Measurements from ENCODE around the gene DLK1.

The DLK1 gene

GRCh38 chr14:100777818-100778525 is 51.3 kb downstream of the DLK1 start:
- no peak for DNase-seq (ENCODE audit: low read depth)

- no peak for DNase-seq (ENCODE audit: low read depth)
These were observed 51.8 kb downstream of the DLK1 start for GRCh38 chr14:100778526-100778882.

- no peak for DNase-seq (ENCODE audit: low read depth)
These were observed 52.4 kb downstream of the DLK1 start for GRCh38 chr14:100778951-100779690.

DNA sequence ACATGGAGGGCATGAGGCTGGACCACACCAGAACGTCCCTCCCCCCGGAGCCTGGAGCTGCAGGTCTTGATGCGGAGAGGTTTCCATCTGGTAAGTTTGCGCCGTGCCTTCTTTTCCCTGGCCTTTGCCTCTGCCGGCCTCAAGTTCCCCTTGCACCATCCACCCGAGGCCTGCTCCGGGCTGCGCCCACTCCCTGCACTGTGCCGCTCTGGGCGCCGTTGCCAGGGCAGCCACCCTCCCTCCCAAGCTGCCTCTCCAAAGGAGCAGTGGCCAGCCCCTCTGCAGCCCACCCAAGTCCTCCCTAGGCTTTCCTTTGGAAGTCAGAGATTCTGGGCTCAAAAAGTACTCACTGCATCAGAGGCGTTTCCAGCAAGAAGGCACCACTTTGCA is 53.0 kb downstream of the DLK1 start:
- DNase-seq (ENCODE audit: low read depth) = no peak

DNA sequence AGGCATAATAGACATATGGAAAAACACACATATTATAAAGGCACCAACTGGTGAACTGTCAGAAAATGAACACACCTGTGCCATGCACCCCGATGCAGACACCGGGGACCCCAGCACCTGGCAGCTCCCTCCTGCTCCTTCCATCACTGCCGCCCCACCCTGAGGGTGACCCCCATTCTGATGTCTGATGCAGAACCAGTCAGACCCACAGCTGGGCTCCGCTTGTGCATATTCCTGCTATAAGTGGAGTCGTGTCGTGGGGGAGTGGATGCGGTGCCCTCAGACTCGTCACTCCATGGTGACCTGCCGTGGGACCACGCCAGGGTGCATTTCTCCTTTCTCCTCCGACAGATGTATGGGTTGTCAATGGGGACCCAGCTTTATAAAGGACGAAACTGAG is 53.6 kb downstream of the DLK1 start:
- no peak for DNase-seq (ENCODE audit: low read depth)

- DNase-seq (ENCODE audit: low read depth) = no peak
These were observed 54.1 kb downstream of the DLK1 start for GRCh38 chr14:100780646-100781355.

DNA sequence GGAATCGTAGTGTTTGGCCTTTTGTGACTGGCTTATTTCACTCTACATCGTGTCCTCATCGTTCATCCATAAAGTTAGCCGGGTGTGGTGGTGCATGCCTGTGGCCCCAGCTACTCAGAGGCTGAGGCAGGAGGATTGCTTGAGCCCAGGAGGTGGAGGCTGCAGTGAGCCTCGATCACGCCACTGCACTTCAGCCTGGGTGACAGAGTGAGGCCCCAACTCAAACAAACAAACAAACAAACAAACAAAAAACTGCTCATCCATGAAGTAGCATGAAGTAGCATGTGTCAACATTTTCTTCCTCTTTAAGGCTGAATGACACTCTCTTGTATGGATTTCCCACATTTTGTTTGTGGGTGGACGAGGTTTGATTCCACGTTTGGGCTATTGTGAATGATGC is 55.3 kb downstream of the DLK1 start:
- no peak for DNase-seq (ENCODE audit: low read depth)

DNA sequence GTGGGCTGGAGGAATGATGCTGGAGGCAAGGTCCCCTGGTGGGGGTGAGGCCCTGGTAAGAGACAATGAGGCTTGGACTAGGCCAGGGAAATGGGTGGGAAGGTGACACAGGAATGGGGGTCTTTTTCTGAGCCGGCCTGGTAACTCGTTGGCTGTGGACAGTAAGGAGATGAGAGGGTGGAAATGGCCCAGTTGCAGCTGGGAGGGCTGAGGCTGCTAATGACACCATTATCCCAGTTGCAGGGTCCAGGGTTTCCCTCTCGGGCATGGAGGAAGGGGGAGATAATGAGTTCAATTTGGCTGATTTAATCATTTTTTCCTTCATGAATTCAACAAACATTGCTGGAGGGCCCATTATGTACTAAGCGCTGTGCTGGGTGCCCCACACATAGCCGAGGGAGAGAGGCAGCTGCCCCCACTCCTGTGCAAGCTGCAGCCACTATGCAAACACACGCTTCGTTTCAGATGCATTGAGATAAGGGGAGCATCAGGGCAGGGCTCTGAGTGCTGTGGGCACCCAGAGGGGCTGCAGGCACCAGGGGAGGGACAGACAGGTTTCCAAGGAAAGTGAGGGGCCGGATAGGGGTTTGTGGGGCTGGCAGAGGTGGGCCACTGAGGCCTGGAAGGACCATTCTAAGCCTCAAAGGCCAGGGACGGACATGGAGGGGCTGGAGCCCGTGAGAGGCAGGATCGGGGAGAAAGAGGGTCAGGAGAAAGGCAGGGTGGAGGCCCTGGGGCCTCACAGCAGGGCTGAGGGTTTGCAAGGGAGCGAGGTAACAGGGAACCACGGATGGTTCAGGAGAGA is 56.0 kb downstream of the DLK1 start:
- no peak for DNase-seq (ENCODE audit: low read depth)

DNA sequence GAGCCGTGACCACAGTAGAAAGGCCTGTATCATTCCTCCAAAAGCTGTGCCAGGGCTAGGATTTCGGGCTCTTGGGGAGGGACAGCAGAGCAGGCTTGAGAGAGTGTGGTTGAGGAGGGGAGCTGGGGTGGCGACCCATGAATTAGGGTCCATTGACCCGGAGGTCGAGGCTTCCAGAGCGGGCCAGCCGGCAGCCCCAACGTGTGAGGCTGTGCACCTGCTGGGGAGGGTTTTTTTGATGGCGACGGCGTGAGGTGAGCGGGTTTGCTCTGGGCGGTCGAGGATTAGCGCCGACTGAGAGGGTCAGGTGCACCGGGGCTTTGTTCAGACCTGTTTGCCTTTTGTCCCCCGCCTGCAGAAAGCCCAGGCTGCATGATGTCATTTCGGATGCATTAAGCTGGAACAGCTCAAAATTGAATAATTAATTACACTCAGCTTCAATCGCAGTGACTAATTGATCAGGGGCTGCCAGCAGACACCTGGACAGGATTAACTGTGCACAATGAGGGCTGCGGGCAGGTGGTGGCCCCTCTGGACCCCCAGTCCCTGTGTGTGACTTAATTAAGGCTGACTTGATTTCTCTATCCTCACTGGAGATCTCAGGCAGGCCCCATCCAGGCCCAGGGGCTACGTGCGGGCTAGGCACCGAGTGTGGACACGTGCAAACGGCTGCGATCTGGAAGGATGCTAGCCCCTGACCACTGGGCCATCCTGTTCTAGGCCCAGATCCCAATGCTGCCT is 57.1 kb downstream of the DLK1 start:
- no peak for DNase-seq (ENCODE audit: low read depth)

DNA sequence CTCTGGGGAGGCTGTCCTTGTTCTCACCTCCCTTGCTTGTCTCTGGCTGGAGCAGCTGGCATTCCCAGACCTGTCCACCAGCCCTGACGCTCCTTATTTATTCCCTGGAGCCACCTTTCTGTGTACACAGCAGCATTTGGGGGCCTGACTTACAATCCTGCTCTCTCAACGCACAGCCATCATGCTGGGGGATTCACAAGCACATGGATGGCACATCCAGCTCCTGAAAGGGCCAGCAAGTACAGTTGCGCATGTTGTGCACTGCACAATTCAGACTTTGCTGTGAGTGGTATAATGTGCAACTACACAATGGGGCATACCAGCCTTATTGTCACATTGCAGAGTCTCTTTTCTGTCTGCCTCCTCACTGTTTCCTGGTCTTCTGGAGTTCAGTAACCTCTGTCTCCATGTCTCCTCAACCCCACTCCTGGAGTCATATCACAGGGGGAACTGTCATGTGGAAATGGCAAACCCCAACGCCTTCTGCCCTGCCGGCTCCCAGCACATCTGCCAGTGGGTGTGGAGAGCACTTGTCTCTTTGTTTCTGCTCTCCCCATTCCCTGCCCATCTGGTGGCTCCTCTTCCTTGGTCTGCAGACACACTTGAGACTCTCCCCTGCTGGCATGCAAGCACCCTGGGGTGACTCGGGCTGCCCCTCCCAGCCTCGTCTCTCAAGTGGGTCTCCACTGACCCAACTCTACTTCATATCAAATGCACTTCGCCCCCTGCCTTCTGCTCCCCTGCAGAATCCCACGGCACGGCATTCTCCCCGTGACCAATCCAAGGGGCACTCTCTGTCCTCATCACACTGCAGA is 58.0 kb downstream of the DLK1 start:
- no peak for DNase-seq (ENCODE audit: low read depth)

- no peak for DNase-seq (ENCODE audit: low read depth)
These were observed 58.6 kb downstream of the DLK1 start for GRCh38 chr14:100785338-100785615.

GRCh38 chr14:100785626-100786025 is 58.9 kb downstream of the DLK1 start:
- no peak for DNase-seq (ENCODE audit: low read depth)

- DNase-seq (ENCODE audit: low read depth) = no peak
These were observed 59.4 kb downstream of the DLK1 start for GRCh38 chr14:100786131-100786530.

DNA sequence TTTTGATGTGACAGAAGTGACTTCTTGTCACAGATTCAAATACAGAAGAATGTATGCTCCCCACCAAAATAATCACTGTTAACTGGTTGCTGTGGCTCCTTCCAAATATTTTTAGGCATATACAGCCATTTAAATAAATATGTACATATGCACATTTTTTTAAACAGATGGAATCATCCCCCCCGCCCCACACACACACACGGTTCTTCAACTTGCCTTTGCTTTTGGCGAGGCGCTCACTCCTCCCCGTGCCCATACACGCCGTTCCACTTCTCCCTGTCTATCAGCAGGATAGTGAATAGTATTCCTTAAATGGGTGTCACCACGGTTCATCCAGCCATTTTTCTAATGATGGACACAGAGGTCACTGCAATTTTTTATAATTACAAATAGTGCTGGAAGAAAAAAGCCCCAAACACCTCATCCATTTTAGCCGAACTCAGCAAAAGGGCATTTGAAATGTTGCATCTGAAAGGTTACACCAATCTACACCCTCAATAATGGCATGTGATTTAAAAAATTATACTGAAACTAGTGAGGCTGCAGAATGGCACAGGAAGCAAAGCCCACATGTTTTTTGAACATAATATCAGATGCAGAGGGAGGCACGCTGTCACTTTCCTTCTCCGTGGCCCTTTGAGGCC is 60.0 kb downstream of the DLK1 start:
- no peak for DNase-seq (ENCODE audit: low read depth)

- DNase-seq (ENCODE audit: low read depth) = no peak
These were observed 61.0 kb downstream of the DLK1 start for GRCh38 chr14:100787659-100788058.
